Measurements from ENCODE around the gene ABHD8. TPM values are rescaled to one million over a fixed set of nuclear protein-coding genes. Genes with fewer than 3 reads are reported as not detected.

ABHD8 gene, protein sequence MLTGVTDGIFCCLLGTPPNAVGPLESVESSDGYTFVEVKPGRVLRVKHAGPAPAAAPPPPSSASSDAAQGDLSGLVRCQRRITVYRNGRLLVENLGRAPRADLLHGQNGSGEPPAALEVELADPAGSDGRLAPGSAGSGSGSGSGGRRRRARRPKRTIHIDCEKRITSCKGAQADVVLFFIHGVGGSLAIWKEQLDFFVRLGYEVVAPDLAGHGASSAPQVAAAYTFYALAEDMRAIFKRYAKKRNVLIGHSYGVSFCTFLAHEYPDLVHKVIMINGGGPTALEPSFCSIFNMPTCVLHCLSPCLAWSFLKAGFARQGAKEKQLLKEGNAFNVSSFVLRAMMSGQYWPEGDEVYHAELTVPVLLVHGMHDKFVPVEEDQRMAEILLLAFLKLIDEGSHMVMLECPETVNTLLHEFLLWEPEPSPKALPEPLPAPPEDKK
- total RNA-seq = 8.2 and 10.4 TPM in 2 replicates

DNA sequence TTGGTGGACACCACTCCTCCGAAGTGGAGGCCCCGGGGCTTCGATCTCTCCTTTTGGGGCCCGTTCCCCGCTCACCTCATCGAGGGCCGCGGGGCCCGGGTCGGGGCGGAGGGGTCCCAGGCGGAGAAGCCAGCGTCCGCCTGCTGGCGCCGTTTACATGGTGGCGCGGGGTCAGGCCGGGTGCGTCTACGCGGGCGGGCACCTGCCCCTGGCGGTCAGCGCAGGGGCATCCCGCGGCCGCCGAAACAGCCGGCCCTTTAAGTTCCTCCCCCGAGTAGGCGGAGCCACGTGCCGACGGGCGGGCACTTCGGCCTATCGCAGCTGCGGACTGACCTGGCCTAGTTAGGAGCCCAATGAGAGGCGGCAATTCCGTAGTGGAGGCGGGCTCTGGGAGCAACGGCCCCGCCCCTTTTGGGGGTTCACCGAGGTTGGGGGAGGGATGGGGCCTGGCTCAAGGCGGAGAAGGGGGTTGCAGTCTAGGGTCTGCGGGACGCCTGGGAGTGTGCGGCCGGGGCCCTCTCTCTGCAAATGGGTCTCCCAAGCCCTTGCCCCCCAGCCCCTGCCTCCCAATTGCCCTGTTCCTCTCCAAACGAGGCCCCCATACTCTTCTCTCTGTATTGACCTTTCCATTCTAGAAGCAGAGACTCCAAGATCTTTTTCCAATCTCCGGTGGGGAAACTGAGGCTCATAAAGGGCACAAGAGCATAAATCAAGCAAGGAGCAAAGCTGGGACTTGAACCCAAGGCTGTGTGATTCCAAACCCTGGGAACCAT lies at the start of gene ABHD8:
ABHD8 (minus strand) TSS at position 259 of the 773 bp plus-strand sequence. CDS start 1,809 bp downstream, outside the sequence.

DNA sequence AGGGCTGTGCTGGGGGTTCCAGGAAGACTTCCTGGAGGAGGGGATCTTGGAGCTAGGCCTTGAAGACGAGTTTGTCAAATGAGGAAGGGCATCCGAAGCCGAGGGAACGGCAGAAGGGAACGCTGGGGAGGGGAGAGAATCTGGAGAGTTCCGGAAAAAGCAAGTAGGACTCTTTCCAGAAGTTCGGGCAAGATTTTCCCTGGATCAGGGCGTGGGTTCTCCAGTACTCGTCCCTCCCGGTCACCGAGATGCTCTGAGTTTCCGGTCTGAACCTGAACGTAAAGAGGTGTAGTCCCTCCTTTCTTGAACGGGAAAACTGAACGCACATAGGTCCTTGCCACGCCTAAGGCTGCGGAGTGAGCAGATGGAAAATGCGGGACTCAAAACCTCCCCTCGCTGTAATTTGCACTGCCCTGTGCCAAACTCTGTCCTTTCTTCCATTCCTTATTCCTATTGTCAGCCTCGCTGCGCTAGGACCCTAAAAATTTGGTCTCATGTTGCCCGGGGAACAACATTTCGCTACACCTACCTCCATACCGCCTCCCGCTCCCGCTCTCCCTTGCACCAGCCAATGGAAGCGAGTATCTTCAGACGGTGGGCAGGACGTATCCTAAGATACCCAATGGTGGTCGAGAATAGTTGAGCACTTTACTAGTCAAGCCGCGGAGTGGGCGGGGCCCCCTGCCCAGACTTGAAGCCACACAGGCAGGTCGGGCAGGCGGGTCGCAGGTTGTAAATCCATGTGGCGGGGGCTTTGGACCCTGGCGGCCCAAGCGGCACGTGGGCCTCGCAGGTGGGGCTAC lies 33.8 kb upstream of the ABHD8 start, which contains the start of gene GTPBP3:
GTPBP3 (plus strand) TSS at position 682 of the 803 bp plus-strand sequence; CDS start at position 741, 59 bp downstream.

DNA sequence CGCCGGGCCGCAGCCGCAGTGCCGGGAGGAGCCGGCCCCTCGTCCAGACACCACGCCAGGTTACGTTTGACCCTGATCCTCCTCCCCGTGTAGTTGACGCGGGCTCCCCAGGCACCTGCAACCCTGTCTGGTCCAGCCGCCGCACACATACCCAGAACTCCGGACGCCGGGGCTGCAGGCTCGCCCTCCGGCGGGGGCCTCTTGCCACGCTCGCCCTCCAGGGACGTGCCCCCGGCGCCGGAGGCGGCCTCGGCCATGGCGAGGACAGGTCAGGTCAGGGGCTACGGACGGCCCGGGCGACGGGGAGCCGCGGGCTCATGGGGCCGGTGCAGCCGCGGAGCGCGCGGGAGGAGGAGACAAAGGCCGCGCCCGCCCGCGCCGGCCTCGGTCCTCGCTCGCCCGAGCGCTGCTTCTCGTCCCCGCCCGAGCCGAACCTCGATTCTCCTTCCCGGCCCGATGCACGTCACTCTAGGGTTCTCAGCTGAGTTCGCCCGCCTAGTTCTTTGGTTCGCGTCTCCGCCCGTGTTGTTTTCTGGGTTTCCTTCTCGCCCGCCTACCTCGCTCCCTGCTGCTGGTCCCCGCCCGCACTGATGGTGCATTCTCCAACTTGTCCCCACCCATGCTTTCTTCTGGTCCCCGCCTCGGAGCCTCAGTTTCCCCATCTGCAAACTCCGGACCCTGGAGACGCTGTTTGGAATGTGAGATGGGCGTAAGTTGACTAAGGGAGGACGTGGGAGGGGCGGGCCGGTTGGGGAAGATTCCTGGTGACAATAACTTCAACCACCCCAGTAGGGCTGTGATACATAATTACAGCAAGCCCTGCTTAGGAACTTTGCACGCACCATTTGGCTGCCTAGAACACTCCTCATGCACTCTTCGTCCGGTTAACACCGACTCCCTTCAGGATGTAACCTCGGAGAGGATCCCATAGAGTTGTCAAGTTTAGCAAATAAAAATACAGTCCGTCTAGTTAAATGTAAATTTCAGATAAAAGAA lies 31.5 kb upstream of the ABHD8 start, which contains the start of gene ANO8:
ANO8 (minus strand) TSS at position 442 of the 996 bp plus-strand sequence; CDS start at position 257, 185 bp downstream.

DNA sequence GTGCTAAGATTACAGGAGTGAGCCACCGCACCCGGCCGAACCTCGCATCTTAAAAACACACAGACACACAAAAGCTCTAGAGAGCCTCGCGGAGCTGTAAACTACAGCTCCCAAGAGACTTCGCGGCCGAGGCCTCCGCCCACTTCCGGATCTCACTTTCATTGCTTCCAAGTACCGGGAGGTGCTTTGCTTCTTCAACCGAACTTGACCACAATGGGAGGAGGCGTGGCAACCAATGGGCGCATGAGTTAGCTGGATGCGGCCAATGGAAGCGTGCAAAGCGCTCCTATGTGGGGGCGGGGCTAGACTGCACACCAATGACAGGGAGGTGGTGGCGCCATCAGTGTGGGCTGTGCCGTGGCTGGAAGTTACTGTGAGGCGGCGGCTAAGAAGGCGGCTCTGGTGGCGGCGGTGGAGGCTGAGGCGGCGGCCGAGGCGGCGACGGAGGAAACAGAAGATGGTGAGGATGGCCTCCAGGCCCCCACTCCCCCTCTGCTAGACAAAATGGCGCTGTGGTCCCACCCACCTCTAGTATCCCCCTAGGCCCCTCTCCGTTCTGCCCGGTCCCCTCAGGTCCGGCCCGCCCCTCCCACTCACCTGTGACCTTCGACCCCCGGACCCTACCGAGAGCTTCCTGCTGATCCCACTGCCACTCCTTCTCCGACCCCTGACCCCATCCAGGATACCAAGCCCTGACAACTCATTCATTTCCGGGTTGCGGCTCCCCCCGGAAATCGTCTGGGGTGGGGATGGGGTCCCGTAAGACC lies 6.2 kb upstream of the ABHD8 start, which contains the start of gene DDA1:
DDA1 (plus strand) TSS at position 366 of the 767 bp plus-strand sequence; CDS start at position 458, 92 bp downstream.

DNA sequence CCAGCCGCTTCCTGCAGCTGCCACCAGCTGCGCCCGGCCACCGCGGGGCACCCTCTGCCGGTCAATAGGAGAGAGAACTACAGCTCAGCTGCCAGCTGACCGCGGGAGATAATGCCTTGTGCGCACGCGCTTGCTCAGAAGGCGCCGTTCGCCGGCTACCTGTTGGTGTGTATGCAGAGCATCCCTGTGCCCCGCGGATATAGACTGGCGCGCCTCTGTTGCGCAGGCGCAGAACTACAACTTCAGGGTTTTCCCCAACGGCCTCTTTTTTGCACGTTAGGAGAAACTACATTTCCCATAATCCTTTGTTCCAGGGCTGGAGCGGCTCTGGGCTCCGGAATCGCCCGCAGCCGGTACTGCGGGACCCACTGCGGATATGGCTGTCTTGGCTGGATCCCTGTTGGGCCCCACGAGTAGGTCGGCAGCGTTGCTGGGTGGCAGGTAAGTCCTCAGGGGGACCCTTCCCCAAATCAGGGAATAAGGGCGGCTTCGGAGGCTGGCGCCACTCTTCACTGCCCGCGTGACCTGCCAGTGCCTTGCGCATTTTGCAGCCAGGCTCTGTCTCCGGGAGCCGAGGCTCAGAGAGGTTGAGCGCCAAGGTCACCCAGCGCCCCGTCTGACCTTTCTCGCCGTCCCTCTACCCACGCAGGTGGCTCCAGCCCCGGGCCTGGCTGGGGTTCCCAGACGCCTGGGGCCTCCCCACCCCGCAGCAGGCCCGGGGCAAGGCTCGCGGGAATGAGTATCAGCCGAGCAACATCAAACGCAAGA lies 2.5 kb upstream of the ABHD8 start, which contains the start of gene MRPL34:
MRPL34 (plus strand) TSS at position 356 of the 768 bp plus-strand sequence; CDS start at position 377, 21 bp downstream.

DNA sequence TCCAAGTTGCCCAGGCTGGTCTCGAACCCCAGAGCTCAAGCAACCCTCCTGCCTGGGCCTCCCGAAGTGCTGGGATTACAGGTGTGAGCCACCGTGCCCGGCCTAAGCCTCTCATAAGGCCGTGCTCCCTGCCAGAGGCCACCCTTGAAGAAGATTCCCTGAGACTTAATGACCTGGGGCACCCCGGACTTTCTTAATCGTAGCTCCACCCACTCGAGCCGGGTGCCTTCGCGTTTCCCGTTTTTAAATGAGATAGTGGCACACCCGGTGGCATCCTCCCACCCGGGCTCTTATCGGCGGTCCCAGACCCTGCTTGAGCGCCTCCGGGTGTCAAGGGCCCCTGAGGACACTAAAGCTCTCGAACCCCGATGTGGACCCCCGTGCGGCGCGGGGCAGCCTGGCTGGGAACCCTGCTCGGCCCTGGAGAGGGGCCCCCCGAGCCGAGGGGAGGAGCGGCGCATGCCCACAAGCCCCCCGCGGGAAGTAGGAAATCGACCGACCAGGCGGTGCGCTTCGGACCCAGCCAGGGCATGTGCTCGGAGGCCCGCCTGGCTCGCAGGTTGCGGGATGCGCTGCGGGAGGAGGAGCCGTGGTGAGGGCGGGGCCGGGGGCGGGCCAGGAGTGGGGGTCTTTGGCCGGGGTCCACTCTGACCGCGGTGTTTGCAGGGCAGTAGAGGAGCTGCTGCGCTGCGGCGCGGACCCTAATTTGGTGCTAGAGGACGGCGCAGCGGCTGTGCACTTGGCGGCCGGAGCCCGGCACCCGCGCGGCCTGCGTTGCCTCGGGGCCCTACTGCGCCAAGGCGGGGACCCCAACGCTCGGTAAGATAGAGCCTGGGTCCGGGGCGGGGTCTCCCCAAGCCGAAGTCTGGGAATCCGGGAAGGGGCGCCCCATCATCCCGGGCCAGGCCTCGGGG lies 21.6 kb downstream of the ABHD8 start, which contains the start of gene ANKLE1:
ANKLE1 (plus strand) TSS at position 511 of the 914 bp plus-strand sequence; CDS start at position 531, 20 bp downstream.

DNA sequence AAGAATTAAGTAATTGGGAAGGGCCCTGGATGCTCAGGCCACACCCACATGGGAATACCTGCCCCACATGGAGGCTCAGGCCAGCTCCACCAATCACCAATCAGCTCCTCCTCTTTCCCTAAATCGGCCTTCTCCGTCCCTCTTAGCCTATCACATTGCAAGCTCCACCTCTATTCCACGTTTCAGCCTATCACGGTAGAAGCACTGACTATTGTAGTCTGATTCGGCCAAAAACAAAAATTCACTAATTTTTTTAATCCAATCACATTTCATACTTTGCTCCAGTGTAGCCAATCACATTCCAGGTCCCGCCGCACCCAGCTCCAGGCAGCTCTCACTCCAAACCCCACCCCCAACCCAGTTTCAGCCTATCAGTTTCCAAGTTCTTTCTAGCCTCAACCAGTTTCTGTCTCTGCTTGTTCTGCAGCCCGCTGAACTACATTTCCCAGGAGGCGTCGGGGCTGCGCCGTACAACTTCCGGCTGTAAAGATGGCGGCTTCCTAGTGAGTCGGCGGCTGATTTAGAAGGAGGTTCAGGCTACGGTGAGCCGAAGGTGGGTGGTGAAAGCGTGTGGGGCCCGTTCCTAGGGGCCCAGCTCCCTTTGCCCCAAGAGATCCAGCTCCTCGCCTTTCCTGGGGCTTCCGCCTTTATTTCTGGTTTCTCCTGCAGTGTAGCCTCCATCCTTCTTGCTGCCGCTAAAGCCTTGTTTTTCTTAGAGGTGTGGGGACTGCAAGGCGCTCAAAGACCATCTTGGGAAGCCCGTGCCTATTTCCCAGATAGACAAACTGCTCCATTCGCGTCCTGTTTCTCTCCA lies 36.0 kb downstream of the ABHD8 start, which contains the start of gene BABAM1:
BABAM1 (plus strand) TSS at position 469 of the 814 bp plus-strand sequence. CDS start 1,364 bp downstream, outside the sequence.

DNA sequence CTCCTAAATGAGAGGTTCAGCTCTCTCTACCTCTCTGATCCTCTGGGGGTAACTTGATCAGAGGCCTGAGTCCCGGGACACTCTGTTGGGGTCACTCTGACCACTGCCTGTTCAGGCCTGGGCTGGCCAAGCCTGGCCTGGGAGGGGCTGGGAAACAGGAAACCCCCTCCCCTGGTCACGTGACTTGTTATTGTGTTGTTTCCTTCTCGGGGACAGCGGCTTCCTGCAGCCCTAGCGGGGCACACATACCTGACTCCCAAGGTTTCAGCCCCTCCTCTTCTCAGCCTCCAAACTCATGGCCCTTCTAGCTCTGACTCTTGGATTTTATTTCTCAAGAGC lies 38.6 kb downstream of the ABHD8 start, which contains the start of gene USHBP1:
USHBP1 (minus strand) TSS at position 105 of the 339 bp plus-strand sequence. CDS start 446 bp downstream, outside the sequence.

DNA sequence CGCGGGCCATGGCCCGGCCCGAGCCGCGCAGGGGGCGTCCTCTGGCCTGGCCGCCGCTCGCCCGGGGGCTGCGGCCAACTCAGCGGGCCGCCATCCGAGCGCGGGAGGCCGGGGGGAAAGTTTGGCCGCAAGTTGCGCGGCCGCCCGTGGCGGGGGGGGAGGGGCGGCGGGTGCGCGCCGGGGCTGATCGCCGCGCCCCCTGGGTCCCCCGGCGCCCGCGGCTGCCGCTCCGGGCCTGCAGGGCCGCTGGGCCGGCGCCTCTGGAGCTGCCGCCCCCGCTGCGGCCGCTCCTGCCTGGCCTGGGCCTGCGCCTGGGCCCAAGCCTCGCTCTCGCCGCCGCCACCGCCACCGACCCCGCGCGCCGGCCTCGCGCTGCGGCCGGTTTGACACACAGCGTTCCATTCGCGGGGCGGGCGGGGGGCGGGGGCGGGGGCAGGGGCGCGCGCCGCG lies 57.7 kb downstream of the ABHD8 start, which contains the start of gene NR2F6:
NR2F6 (minus strand) TSS at position 385 of the 450 bp plus-strand sequence. CDS start 699 bp downstream, outside the sequence.

Other genes with a start within 250 kb of the ABHD8 start
- 0.56 and 9.4 TPM in 2 replicates for gene HAUS8, start 228.0 kb downstream of the ABHD8 start, total RNA-seq
- gene MYO9B, start 227.6 kb downstream of the ABHD8 start, total RNA-seq = 65.9 and 70.8 TPM in 2 replicates
- gene USE1, start 88.1 kb downstream of the ABHD8 start, total RNA-seq = 18.0 and 31.1 TPM in 2 replicates
- gene OCEL1, start 77.2 kb downstream of the ABHD8 start, total RNA-seq = 0.77 and 2.3 TPM in 2 replicates
- 35.5 and 45.2 TPM in 2 replicates for gene NR2F6, start 57.5 kb downstream of the ABHD8 start, total RNA-seq
- gene USHBP1, start 38.7 kb downstream of the ABHD8 start, total RNA-seq = under 0.01 and 0.28 TPM in 2 replicates
- 67.4 and 125 TPM in 2 replicates for gene BABAM1, start 36.0 kb downstream of the ABHD8 start, total RNA-seq
- 1.9 TPM in 1 of 2 replicates, not detected in the other for gene ANKLE1, start 21.5 kb downstream of the ABHD8 start, total RNA-seq
- gene MRPL34, start 2.4 kb upstream of the ABHD8 start, total RNA-seq = 36.6 and 50.8 TPM in 2 replicates
- 18.3 and 33.2 TPM in 2 replicates for gene DDA1, start 6.1 kb upstream of the ABHD8 start, total RNA-seq
- 3.1 and 4.5 TPM in 2 replicates for gene ANO8, start 31.4 kb upstream of the ABHD8 start, total RNA-seq
- 12.4 and 12.8 TPM in 2 replicates for gene GTPBP3, start 34.1 kb upstream of the ABHD8 start, total RNA-seq
- 0.19 and 0.28 TPM in 2 replicates for gene PLVAP, start 73.9 kb upstream of the ABHD8 start, total RNA-seq
- not detected in 2 replicates for gene CCDC194, start 90.8 kb upstream of the ABHD8 start, total RNA-seq
- 30.7 and 56.7 TPM in 2 replicates for gene BST2, start 102.2 kb upstream of the ABHD8 start, total RNA-seq
- 27.0 and 29.6 TPM in 2 replicates for gene MVB12A, start 116.6 kb upstream of the ABHD8 start, total RNA-seq
- gene TMEM221, start 145.2 kb upstream of the ABHD8 start, total RNA-seq = under 0.01 TPM in 1 of 2 replicates, not detected in the other
- not detected in 2 replicates for gene NXNL1, start 157.5 kb upstream of the ABHD8 start, total RNA-seq
- 9.2 and 35.0 TPM in 2 replicates for gene SLC27A1, start 167.1 kb upstream of the ABHD8 start, total RNA-seq
- 37.8 and 38.9 TPM in 2 replicates for gene PGLS, start 208.2 kb upstream of the ABHD8 start, total RNA-seq